ENCODE measurements around the gene COL6A2.
"Not testable (repeated sequence)": the region's sequence is repeated elsewhere in the genome, so short reads cannot be mapped to it uniquely, and the experiment has no call there.

COL6A2 gene

GRCh38 chr21:46078978-46079351 lies 18.9 kb upstream of the COL6A2 start:
- no peak for DNase-seq (ENCODE audit: low read depth in 2 of 2)

GRCh38 chr21:46079352-46080170 lies 18.4 kb upstream of the COL6A2 start:
- DNase-seq (ENCODE audit: low read depth in 2 of 2), result no peak

GRCh38 chr21:46080171-46081021 lies 17.5 kb upstream of the COL6A2 start:
- no peak for DNase-seq (ENCODE audit: low read depth in 2 of 2)

- DNase-seq (ENCODE audit: low read depth in 2 of 2), result no peak
Measured at GRCh38 chr21:46081022-46081861, 16.7 kb upstream of the COL6A2 start.

GRCh38 chr21:46081862-46082712 lies 15.8 kb upstream of the COL6A2 start:
- DNase-seq (ENCODE audit: low read depth in 2 of 2), result no peak

- no peak for DNase-seq (ENCODE audit: low read depth in 2 of 2)
Measured at GRCh38 chr21:46082713-46082962, 15.3 kb upstream of the COL6A2 start.

- no peak for DNase-seq (ENCODE audit: low read depth in 2 of 2)
Measured at GRCh38 chr21:46082963-46083790, 14.7 kb upstream of the COL6A2 start.

- DNase-seq (ENCODE audit: low read depth in 2 of 2), result no peak
Measured at GRCh38 chr21:46083791-46084561, 13.9 kb upstream of the COL6A2 start.

GRCh38 chr21:46084709-46085108 lies 13.2 kb upstream of the COL6A2 start:
- DNase-seq (ENCODE audit: low read depth in 2 of 2), result no peak

GRCh38 chr21:46085259-46085658 lies 12.7 kb upstream of the COL6A2 start:
- DNase-seq (ENCODE audit: low read depth in 2 of 2), result not testable (repeated sequence)

- no peak for DNase-seq (ENCODE audit: low read depth in 2 of 2)
Measured at GRCh38 chr21:46087641-46088040, 10.3 kb upstream of the COL6A2 start.

GRCh38 chr21:46088189-46088588 lies 9.7 kb upstream of the COL6A2 start:
- no peak for DNase-seq (ENCODE audit: low read depth in 2 of 2)

GRCh38 chr21:46089285-46089684 lies 8.6 kb upstream of the COL6A2 start:
- DNase-seq (ENCODE audit: low read depth in 2 of 2), result no peak

GRCh38 chr21:46091118-46091517 lies 6.8 kb upstream of the COL6A2 start:
- DNase-seq (ENCODE audit: low read depth in 2 of 2), result no peak

GRCh38 chr21:46091631-46092025 lies 6.3 kb upstream of the COL6A2 start:
- no peak for DNase-seq (ENCODE audit: low read depth in 2 of 2)

GRCh38 chr21:46092026-46092764 lies 5.7 kb upstream of the COL6A2 start:
- no peak for DNase-seq (ENCODE audit: low read depth in 2 of 2)

GRCh38 chr21:46092811-46093667 lies 4.9 kb upstream of the COL6A2 start:
- DNase-seq (ENCODE audit: low read depth in 2 of 2), result no peak
